CMK (cell line): Measurements from ENCODE around the gene RRBP1.

Experiments used
- DNase-seq: peaks from one replicate; pipeline ENCODE4 v3.0.0-alpha.2; 2010; ENCODE audit warnings: low read depth

RRBP1 gene

DNA sequence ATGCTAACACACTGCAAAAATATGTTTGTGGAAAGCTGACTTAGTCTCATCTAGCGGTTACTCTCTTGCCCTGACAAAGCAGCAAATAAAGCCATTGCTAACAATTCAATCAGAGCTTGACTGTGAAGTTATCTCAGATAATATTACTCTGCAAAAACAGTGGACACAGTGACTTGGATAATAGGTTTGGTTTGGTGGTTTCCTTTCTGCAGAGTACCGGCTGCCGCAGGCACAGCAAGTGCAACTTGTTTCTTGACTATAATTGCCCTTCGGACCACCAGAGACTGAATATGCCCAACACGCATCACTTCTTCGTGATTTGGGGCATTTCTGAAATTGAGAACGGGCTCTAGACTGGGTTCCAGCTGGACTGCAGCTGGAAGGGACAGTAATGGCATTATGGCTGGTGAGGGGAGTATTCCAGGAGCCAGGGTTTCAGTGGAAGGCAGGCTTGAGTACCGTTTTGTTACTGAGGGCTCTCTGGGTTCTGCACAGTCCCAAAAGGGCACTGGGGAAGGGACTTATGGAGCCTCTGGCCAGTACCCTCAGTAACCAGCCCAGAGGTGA is 72.1 kb downstream of the RRBP1 start:
- no peak for DNase-seq

- no peak for DNase-seq
Observed at GRCh38 chr20:17608701-17609497, 73.1 kb downstream of the RRBP1 start.

- no peak for DNase-seq
Observed at GRCh38 chr20:17606001-17606400, 76.0 kb downstream of the RRBP1 start.

DNA sequence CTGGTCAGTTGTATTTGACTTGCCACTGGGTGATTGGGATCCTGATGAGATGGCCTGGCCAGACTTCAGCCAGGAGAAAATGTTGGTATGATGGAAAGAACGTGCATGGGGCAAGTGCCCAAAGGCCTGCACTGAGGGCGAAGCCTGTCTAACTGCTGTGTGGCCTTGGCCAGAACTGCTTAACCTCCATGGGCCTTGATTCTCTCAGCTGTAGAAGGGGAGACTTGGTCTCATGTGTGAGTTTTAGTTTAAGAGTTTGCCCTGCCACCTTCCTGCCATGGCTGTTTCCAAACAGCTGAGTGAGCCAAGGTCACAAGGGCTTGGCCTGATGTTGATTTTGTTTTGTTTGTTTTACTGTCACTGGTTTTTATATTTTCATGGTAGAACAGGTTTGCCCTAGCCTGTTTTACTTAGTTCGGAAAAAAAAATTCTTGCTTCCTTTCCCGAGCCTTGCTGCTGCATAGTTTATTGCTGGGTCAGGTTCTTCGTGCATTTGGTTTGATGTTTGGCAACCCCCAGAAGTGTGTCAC is 76.8 kb downstream of the RRBP1 start:
- DNase-seq: no peak

DNA sequence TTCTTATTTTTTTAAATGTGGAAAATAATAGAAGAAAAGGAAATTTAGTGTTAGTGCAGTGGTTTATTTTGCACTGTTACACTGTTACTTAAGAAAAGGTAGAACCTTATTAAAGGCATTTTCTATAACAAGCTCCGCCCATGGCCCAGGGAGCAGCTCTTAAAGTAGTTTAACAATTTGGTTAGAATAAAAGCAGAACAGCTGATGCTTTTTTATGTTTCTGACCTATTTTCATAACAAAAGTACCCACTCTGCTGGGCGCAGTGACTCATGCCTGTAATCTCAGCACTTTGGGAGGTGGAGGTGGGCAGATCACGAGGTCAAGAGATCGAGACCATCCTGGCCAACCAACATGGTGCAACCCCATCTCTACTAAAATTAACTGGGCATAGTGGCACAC is 79.5 kb downstream of the RRBP1 start:
- DNase-seq: no peak

GRCh38 chr20:17601957-17602356 is 80.1 kb downstream of the RRBP1 start:
- DNase-seq: no peak

DNA sequence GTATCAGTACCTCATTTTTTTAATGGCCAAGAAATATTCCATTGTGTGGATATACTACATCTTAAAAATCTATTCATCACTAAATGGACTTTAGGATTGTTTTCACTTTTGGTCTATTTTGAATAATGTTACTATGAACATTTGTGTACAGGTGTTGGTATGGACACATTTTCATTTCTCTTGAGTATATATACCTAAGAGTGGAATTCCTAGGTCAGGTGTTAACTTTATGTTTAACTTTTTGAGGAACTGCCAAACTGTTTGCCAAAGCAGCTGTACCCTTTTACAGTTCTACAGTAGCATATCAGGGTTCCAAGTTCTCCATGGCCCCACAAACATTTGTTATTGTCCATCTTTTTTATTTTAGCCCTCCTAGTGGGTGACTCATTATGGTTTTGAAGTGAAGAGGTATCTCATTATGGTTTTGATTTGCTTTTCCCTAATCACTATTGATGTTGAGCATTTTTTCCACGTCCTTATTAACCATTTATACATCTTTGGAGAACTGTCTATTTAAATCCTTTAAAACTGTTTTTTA is 84.0 kb downstream of the RRBP1 start:
- DNase-seq: no peak

GRCh38 chr20:17595856-17596255 is 86.2 kb downstream of the RRBP1 start:
- no peak for DNase-seq

DNA sequence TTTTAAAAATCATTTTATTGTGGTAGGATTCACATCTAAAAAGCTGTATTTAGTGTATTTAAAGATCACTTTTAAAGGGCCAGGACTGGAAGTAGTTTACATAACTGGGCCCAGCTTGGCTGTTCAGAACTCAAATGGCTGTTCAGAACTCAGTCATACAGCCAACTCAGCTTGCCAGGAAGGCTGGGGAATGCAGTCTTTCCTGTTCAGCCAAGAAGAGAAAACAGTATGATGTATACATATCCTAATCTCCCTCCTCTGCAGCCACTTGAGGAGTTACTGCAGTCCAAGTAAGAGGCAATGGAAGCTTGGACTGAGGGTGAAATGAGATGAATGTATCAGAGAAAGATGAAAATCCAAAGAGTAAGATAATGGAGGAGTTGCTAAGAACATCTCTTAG is 87.6 kb downstream of the RRBP1 start:
- no peak for DNase-seq

- DNase-seq: no peak
Observed at GRCh38 chr20:17593902-17594301, 88.1 kb downstream of the RRBP1 start.

- DNase-seq: no peak
Observed at GRCh38 chr20:17590245-17590644, 91.8 kb downstream of the RRBP1 start.

DNA sequence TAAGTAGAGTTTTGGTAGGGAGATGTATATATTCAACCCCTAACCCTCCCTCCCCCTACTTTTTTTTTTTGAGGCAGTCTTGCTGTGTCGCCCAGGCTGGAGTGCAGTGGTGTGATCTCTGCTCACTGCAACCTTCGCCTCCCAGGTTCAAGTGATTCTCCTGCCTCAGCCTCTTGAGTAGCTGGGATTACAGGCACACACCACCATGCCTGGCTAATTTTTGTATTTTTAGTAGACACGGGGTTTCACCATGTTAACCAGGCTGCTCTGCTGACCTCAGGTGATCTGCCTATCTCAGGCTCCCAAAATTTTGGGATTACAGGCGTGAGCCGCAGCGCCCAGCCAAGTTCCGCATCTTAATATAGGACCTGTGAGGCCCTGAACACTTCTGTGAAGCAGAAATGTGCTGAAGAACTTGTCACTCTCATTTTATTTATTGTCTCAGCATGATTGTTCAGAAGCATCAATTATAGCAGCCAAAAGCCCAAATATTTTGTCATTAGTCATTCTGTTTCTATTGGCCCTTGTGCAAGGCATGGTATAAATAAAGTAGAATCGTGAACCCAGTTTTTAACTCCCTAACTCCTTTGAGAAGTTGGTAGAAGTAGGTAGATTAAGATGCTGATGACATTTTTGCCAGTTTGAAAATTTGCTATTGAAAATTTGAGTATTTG is 92.7 kb downstream of the RRBP1 start:
- DNase-seq: no peak

DNA sequence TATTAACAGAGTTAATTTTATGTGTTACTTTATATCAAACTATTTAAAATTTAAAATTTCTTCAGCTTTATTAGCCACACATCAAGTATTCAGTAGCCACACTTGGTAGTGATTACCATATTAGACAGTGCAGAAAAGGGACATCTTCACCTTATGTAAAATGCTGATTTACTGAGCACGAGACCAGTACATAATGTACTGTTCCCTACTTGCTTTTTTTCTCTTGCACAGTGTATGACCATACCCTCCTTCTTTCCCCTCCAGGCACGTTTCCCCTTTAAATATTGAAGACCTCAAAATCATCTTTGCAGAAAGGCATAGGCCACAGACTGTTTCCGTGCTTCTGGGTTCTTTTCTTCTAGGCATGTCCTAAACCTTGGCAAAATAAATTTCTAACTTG is 94.2 kb downstream of the RRBP1 start:
- no peak for DNase-seq

DNA sequence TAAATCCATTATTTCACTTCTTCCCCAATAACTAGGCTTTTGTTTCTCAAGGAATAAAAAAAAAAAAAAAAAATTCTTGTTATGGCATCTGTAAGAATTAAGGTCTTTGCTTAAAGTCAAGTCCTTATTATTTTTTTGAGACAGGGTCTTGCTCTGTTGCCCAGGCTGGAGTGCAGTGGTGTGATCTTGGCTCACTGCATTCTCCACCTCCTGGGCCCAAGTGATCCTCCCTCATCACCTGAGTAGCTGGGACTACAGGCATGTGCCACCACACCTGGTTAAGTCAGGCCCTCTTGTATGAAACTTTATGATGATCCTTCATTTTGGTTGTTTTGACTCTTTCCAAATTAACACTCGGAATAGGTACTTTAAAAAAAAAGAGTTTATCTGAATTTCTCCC is 94.9 kb downstream of the RRBP1 start:
- DNase-seq: no peak

DNA sequence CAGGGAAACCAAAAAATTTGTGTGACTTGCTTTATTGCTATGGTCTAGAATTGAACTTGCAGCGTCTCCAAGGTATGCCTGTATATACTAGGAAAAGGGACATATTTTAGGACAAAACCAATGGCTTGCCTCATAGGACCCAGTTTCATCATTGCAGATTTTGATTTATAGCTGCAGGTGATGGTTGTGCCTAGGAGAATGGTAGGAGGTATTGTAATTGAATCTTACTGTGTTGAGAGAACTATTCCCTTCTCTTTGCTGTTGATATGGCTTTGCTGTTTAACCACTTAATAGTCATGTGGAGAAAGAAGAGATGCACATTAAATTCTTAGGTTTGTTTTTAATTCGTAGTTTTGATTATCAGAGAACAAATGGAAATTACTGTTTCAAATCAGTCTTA is 95.8 kb downstream of the RRBP1 start:
- no peak for DNase-seq

DNA sequence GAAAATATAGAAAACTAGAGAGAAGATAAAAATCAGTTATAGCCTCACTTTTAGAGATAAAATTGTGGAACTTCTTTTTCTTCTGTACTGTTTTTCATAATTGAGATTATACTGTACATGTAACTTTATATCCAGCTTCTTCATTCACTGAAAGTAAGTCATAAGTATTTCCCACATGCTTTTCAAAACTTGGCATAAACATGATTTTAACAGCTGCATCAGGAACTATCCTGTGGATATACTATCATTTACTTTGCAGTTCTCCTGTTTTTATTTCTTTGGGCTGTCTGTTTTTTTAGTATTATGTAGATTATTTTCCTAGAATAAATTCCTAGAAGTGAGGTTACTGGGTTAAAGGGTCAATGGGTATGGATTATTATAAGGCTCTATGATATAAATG is 97.4 kb downstream of the RRBP1 start:
- DNase-seq: no peak

GRCh38 chr20:17583126-17583525 is 98.9 kb downstream of the RRBP1 start:
- DNase-seq: no peak

DNA sequence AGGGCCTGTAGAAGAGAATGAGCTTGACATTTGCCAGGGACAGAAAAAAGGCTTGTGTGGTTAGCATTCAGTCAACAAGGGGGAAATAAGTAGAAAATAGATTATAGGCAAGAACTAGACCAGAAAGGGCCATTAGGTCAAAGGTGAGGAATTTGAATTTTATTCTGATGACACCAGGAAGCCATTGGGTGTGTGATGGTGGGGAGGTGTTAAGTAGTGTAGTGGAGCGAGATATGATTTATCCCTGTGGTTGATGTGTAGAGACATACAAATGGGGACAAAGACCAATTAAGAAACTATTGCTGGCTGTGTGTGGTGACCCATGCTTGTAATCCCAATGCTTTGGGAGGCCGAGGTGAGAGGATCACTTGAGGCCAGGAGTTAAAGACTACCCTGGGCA is 101.1 kb downstream of the RRBP1 start:
- DNase-seq: no peak

- DNase-seq: no peak
Observed at GRCh38 chr20:17579369-17580039, 102.5 kb downstream of the RRBP1 start.

GRCh38 chr20:17576215-17576614 is 105.8 kb downstream of the RRBP1 start:
- no peak for DNase-seq

GRCh38 chr20:17573463-17573862 is 108.6 kb downstream of the RRBP1 start:
- DNase-seq: no peak

GRCh38 chr20:17572034-17572638 is 109.9 kb downstream of the RRBP1 start:
- no peak for DNase-seq
